MM.1S (cell line): ENCODE results near the gene BLID.

Experiments
- DNase-seq: peaks from one replicate; pipeline ENCODE4 v3.0.0-alpha.2; 2015
- H2AFZ ChIP-seq: fragments of 300-600 bp; sonication (generic); 2 replicates; pipeline ENCODE4 v1.6.0; 2016; ENCODE audit warnings: antibody characterized with exemption, low read length
- H3F3A ChIP-seq: fragments of 300-600 bp; sonication (generic); 2 replicates; pipeline ENCODE4 v1.6.1; 2016; ENCODE audit warnings: mild to moderate bottlenecking, antibody characterized with exemption, low read length, moderate library complexity, mixed read lengths; ENCODE audit not compliant: insufficient read depth
- H3K27ac ChIP-seq: fragments of 300-600 bp; sonication (generic); 2 replicates; pipeline ENCODE4 v1.5.1; 2016; ENCODE audit warnings: mild to moderate bottlenecking, low read length
- H3K27me3 ChIP-seq: fragments of 300-600 bp; sonication (generic); replicated peaks from 2 replicates; pipeline ENCODE4 v1.6.0; 2016; ENCODE audit warnings: low read length; ENCODE audit not compliant: insufficient read depth
- H3K36me3 ChIP-seq: fragments of 300-600 bp; sonication (generic); replicated peaks from 2 replicates; pipeline ENCODE4 v1.6.1; 2016; ENCODE audit warnings: mild to moderate bottlenecking, low read length, mixed read lengths; ENCODE audit not compliant: insufficient read depth
- H3K4me1 ChIP-seq: fragments of 300-600 bp; sonication (generic); 2 replicates; pipeline ENCODE4 v1.6.1; 2016; ENCODE audit warnings: low read length, mixed read lengths
- H3K4me2 ChIP-seq: fragments of 300-600 bp; sonication (generic); 2 replicates; pipeline ENCODE4 v1.6.0; 2016; ENCODE audit warnings: low read depth, low read length
- H3K4me3 ChIP-seq: fragments of 300-600 bp; sonication (generic); 2 replicates; pipeline ENCODE4 v1.5.1; 2016; ENCODE audit warnings: low read length, mixed read lengths
- H3K79me2 ChIP-seq: fragments of 300-600 bp; sonication (generic); 2 replicates; pipeline ENCODE4 v1.6.1; 2016; ENCODE audit warnings: mixed run types, low read length, mixed read lengths
- H3K9ac ChIP-seq: fragments of 300-600 bp; sonication (generic); 2 replicates; pipeline ENCODE4 v1.6.1; 2016; ENCODE audit warnings: low read length, mixed read lengths
- H3K9me2 ChIP-seq: fragments of 300-600 bp; sonication (generic); replicated peaks from 2 replicates; pipeline ENCODE4 v1.6.1; 2016; ENCODE audit warnings: mild to moderate bottlenecking, low read length, mixed read lengths; ENCODE audit not compliant: insufficient read depth
- H3K9me3 ChIP-seq: fragments of 300-600 bp; sonication (generic); replicated peaks from 2 replicates; pipeline ENCODE4 v1.6.1; 2016; ENCODE audit warnings: mild to moderate bottlenecking, low read length, mixed read lengths; ENCODE audit not compliant: insufficient read depth
- H4K20me1 ChIP-seq: fragments of 300-600 bp; sonication (generic); 2 replicates; pipeline ENCODE4 v1.6.1; 2016; ENCODE audit warnings: mild to moderate bottlenecking, low read length, moderate library complexity, mixed read lengths; ENCODE audit not compliant: insufficient read depth
- CTCF ChIP-seq: fragments of 300-600 bp; sonication (generic); IDR thresholded peaks from 2 replicates; pipeline ENCODE4 v1.5.1; 2016; ENCODE audit warnings: antibody characterized with exemption, low read length, mixed read lengths
- EZH2 ChIP-seq: fragments of 300-600 bp; sonication (generic); optimal IDR thresholded peaks from 2 replicates; pipeline ENCODE3; 2017; ENCODE audit warnings: low read depth, mild to moderate bottlenecking, antibody characterized with exemption, low read length, mixed read lengths
- EZH2phosphoT487 ChIP-seq: fragments of 300-600 bp; sonication (generic); IDR thresholded peaks from 2 replicates; pipeline ENCODE4 v1.6.1; 2018; ENCODE audit warnings: antibody characterized with exemption, low read length

BLID gene

GRCh38 chr11:122155765-122156527 lies 39.9 kb upstream of the BLID start:
- Histone ChIP-seq H3K4me1 (peaks cover 9% of the 10 kb centered on the region), H3K9me3 (no peaks in the 10 kb centered on the region), H2AFZ (no peak overlapping the region), H3K4me3 (no peak overlapping the region), H3K9me2 (no peaks in the 10 kb centered on the region), H4K20me1 (no peaks in the 10 kb centered on the region), H3K27me3 (no peaks in the 10 kb centered on the region), H3K9ac (no peak overlapping the region), H3F3A (peaks cover 11% of the 10 kb centered on the region), H3K36me3 (no peaks in the 10 kb centered on the region), H3K79me2 (no peaks in the 10 kb centered on the region), H3K27ac (no peak overlapping the region), H3K4me2 (no peak overlapping the region)
- no peak for TF ChIP-seq EZH2phosphoT487
- TF ChIP-seq CTCF: no peak
- no peak for TF ChIP-seq EZH2
- DNase-seq: no peak

- no peaks in the 10 kb centered on the region for H4K20me1 ChIP-seq
- no peaks in the 10 kb centered on the region for H3K79me2 ChIP-seq
- no peak overlapping the region for H3K27ac ChIP-seq
- no peak for DNase-seq
- H2AFZ ChIP-seq: no peak overlapping the region
- H3F3A ChIP-seq: peaks cover 11% of the 10 kb centered on the region
- no peaks in the 10 kb centered on the region for H3K9me3 ChIP-seq
- no peaks in the 10 kb centered on the region for H3K36me3 ChIP-seq
- no peak overlapping the region for H3K4me2 ChIP-seq
- peaks cover 9% of the 10 kb centered on the region for H3K4me1 ChIP-seq
- no peaks in the 10 kb centered on the region for H3K9me2 ChIP-seq
- no peaks in the 10 kb centered on the region for H3K27me3 ChIP-seq
- H3K9ac ChIP-seq: no peak overlapping the region
- no peak for TF ChIP-seq EZH2phosphoT487
- TF ChIP-seq EZH2: no peak
- TF ChIP-seq CTCF: no peak
- H3K4me3 ChIP-seq: no peak overlapping the region
Measured at GRCh38 chr11:122154994-122155393, 39.0 kb upstream of the BLID start.

- Histone ChIP-seq H3K9ac (no peak overlapping the region), H3K4me3 (no peak overlapping the region), H3K4me2 (peak overlapping the region; percentile 46; the same call in 1 of the 2 replicates), H3K27ac (peak overlapping the region; percentile 50; the same call in 1 of the 2 replicates), H3K9me3 (no peaks in the 10 kb centered on the region), H3K9me2 (no peaks in the 10 kb centered on the region), H3K4me1 (peaks cover 9% of the 10 kb centered on the region), H3K36me3 (no peaks in the 10 kb centered on the region), H3K27me3 (no peaks in the 10 kb centered on the region), H4K20me1 (no peaks in the 10 kb centered on the region), H2AFZ (no peak overlapping the region), H3F3A (peaks cover 11% of the 10 kb centered on the region), H3K79me2 (no peaks in the 10 kb centered on the region)
- TF ChIP-seq CTCF (no peak), EZH2 (no peak)
- DNase-seq: no peak
Measured at GRCh38 chr11:122154227-122154626, 38.2 kb upstream of the BLID start.
